AG04449 (cell line): ENCODE results near the gene C10orf95.

Source experiments
- CTCF ChIA-PET: fragments of 350-600 bp; formaldehyde crosslinking; extraction: SDS; loops from one replicate; lab custom pipeline; 2021; ENCODE audit warnings: antibody characterized with exemption; lab: Yijun Ruan, JAX
- POLR2A ChIA-PET: fragments of 400-600, 350-600 bp; formaldehyde crosslinking; extraction: SDS; loops from one replicate; lab custom pipeline; 2020; ENCODE audit warnings: antibody characterized with exemption, inconsistent platforms; lab: Yijun Ruan, JAX
- DNase-seq: peaks from one replicate; pipeline ENCODE4 v3.0.0-alpha.2; 2010; ENCODE audit warnings: low read depth, low spot score
- H3K4me3 ChIP-seq: 2 replicates; pipeline ENCODE4 v1.5.1; 2011; ENCODE audit warnings: low read depth, mild to moderate bottlenecking, control low read depth, low read length
- CTCF ChIP-seq: IDR thresholded peaks from one replicate; pipeline ENCODE4 v1.5.1; 2011; ENCODE audit warnings: mild to moderate bottlenecking, moderate library complexity, low read length, control low read depth, inconsistent platforms; ENCODE audit not compliant: insufficient read depth; ENCODE audit errors: missing control alignments

The C10orf95 gene

DNA sequence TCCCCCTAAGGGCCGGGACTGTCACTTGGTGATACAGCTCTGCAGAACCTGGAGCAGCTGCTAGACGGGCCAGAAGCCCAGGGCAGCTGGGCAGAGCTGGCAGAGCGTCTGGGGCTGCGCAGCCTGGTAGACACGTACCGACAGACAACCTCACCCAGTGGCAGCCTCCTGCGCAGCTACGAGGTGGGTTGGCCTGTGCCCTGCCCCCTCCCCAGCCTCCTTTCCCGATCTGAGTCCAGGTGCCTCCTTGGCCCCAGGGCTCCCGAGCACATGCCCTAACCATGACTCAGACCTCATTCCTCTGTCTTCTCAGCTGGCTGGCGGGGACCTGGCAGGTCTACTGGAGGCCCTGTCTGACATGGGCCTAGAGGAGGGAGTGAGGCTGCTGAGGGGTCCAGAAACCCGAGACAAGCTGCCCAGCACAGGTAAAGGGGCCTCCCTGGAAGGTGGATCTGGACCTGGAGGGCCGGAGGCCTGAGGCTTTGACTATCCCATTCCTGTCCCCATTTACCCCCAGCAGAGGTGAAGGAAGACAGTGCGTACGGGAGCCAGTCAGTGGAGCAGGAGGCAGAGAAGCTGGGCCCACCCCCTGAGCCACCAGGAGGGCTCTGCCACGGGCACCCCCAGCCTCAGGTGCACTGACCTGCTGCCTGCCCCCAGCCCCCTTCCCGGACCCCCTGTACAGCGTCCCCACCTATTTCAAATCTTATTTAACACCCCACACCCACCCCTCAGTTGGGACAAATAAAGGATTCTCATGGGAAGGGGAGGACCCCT, 49.4 kb downstream of the C10orf95 start:
- ChIA-PET POLR2A (interaction anchor here (0.7 kb wide), 1 partner anchor 172 kb away, joined by 3 read pairs; no protein-coding TSS in a partner anchor), CTCF (interaction anchor here (1.0 to 16.2 kb wide), 13 partner anchors 9 to 233 kb away, joined by 3 to 407 read pairs (median 10); partner anchors contain the start of genes ELOVL3, FBXL15 and PSD)
- TF ChIP-seq CTCF, result no peak
- no peak overlapping the region for H3K4me3 ChIP-seq
- no peak for DNase-seq

- no peak for TF ChIP-seq CTCF
- no peak overlapping the region for H3K4me3 ChIP-seq
- no peak for DNase-seq
- CTCF ChIA-PET, result interaction anchor here (1.2 to 16.2 kb wide), 10 partner anchors 11 to 243 kb away, joined by 3 to 407 read pairs (median 12); partner anchors contain the start of genes CUEDC2, ELOVL3 and PSD
- POLR2A ChIA-PET, result interaction anchor here (0.7 kb wide), 1 partner anchor 172 kb away, joined by 3 read pairs; no protein-coding TSS in a partner anchor
These were observed 50.0 kb downstream of the C10orf95 start for GRCh38 chr10:102401342-102401654.

DNA sequence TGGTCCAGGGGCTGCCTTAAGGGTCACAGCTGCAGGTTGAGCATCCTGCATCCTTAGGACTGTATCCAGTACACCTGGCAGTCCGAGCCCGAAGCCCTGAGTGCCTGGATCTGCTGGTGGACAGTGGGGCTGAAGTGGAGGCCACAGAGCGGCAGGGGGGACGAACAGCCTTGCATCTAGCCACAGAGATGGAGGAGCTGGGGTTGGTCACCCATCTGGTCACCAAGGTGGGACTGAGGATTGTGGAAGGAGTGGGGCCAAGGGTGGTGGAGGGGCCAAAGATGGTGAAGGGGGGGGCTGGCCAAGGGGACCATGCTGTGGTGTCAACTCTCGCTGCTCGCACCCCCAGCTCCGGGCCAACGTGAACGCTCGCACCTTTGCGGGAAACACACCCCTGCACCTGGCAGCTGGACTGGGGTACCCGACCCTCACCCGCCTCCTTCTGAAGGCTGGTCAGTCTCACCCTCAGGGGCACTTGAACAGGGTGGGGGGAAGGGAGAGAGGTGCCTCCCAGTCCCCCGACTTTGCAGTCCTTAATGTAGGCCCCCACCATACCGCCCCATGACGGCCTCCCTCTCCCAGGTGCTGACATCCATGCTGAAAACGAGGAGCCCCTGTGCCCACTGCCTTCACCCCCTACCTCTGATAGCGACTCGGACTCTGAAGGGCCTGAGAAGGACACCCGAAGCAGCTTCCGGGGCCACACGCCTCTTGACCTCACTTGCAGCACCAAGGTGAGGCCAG, 50.6 kb downstream of the C10orf95 start:
- no peak for DNase-seq
- ChIA-PET POLR2A (no interaction called here), CTCF (interaction anchor here (0.6 to 16.2 kb wide), 27 partner anchors 10 to 285 kb away, joined by 3 to 407 read pairs (median 6); partner anchors contain the start of genes C10orf95, CUEDC2, ELOVL3 and FBXL15)
- no peak for TF ChIP-seq CTCF
- H3K4me3 ChIP-seq, result no peak overlapping the region

GRCh38 chr10:102400076-102400475, 51.3 kb downstream of the C10orf95 start:
- no peak for DNase-seq
- H3K4me3 ChIP-seq, result no peak overlapping the region
- TF ChIP-seq CTCF, result no peak
- CTCF ChIA-PET, result interaction anchor here (0.6 to 16.2 kb wide), 40 partner anchors 10 to 285 kb away, joined by 3 to 407 read pairs (median 5); partner anchors contain the start of genes C10orf95, CUEDC2, ELOVL3 and FBXL15
- POLR2A ChIA-PET, result interaction anchor here (0.5 to 1.1 kb wide), 2 partner anchors 32 to 230 kb away, joined by 4 to 5 read pairs; partner anchors contain the start of gene CUEDC2
